Measurements from ENCODE around the gene CACNA1C.

Gene CACNA1C

DNA sequence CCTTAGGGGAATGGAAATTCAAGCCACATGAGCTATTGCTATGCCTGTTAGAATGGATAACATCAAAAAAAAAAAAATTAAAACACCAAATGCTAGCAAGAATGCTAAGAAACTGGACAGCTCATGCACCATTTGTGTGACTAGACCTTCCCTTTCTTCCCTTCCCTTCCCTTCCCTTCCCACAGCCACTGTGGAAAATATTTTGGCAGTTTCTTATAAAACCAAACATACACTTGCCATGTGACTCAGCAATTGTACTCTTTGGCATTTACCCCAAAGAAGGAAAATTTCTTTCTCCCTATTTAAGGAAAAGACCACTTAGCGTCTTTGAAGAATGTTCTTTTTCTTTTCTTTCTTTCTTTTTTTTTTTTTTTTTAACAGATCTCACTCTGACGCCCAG lies 692.9 kb downstream of the CACNA1C start:
- TF ChIP-seq, protein P1, sequence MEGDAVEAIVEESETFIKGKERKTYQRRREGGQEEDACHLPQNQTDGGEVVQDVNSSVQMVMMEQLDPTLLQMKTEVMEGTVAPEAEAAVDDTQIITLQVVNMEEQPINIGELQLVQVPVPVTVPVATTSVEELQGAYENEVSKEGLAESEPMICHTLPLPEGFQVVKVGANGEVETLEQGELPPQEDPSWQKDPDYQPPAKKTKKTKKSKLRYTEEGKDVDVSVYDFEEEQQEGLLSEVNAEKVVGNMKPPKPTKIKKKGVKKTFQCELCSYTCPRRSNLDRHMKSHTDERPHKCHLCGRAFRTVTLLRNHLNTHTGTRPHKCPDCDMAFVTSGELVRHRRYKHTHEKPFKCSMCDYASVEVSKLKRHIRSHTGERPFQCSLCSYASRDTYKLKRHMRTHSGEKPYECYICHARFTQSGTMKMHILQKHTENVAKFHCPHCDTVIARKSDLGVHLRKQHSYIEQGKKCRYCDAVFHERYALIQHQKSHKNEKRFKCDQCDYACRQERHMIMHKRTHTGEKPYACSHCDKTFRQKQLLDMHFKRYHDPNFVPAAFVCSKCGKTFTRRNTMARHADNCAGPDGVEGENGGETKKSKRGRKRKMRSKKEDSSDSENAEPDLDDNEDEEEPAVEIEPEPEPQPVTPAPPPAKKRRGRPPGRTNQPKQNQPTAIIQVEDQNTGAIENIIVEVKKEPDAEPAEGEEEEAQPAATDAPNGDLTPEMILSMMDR (conservative IDR thresholded peaks at IDR 0.05; ENCODE audit: low read depth, low read length): no peak
- no peak overlapping the region for H3K4me3 ChIP-seq (ENCODE audit: low read depth, low read length)
- DNase-seq (ENCODE audit: low read depth): no peak

All from choroid plexus epithelial cell (primary cell).